Activated CD4-positive, CD25-positive, alpha-beta regulatory T cell treated with anti-CD3 and anti-CD28 coated beads, Interleukin-2, amount 50 U/mL, for 16 hours (primary cell): ENCODE results near the gene CLIC5.
A peak's percentile ranks its signal among the peaks of the same experiment; 100 is the strongest.

Experiments used
- DNase-seq: peaks from one replicate; pipeline ENCODE4 v3.0.0-alpha.2; 2020; ENCODE audit warnings: low read depth, low spot score

The CLIC5 gene

GRCh38 chr6:46035242-46035641, 19.6 kb upstream of the CLIC5 start:
- no peak for DNase-seq

- DNase-seq = no peak
Observed at GRCh38 chr6:46032110-46032998, 16.7 kb upstream of the CLIC5 start.

- DNase-seq = no peak
Observed at GRCh38 chr6:46029602-46030001, 13.9 kb upstream of the CLIC5 start.

DNA sequence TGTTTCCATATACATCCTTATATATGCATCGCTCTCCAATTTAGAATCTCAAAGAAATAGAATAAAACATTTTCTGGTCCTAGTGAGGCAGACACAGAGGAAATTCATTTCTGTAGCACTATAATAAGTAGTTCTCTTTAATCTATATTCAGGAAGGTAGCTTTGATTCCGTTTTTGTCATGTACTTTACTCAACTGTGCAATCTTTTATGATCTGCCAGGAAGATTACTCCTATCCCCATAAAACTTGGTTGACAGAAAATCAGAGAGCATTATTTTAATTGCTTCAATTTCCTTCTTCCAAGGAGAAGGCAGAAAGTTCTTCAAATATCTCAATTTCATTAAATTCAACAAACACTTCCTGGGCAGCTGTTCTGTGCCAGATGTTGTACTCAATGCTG, 10.6 kb upstream of the CLIC5 start:
- DNase-seq = no peak

DNA sequence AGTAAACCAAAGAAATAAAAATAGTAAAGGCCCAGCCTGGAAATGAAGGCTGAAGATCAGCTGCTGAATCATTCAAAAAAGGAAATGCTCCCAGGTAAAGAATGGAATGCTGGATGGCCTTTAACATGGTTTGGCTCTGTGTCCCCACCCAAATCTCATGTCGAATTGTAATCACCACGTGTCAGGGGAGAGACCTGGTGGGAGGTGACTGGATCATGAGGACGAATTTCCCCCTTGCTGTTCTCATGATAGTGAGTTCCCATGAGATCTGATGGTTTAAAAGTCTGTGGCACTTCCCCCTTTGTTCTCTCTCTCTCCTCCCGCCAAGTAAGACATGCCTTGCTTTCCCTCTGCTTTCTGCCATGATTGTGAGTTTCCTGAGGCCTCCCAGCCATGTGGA, 9.9 kb upstream of the CLIC5 start:
- no peak for DNase-seq

DNA sequence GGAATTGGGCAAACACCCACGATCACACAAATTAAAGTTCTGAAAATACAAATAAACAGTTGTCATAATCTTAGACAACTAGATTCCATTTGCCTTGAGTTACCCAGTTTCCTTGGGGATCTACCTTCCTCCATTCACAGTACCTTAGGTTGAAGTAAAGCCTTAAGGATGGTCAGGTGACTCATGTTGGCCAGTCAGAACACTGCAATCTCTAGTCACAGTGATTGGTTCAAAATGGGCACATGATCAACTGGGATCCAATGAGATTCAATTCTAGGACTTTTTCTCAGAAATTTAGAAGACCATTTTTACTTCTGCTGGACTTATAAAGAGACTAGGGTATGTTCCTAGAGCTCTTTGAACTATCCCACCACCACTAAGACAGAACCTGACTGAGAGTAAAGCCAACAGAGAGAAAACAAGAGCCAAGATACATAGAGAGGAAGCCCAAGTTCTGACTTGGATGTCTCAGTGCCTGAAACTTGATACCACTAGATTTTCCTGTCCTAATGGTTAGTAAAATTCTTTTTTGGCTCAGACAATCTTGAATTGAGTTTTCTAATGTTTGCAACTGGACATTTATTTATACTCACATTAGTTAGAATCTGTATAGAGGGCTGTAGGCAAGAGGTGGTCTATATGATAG, 8.6 kb upstream of the CLIC5 start:
- DNase-seq = no peak

GRCh38 chr6:46023216-46023915, 7.7 kb upstream of the CLIC5 start:
- DNase-seq = no peak

DNA sequence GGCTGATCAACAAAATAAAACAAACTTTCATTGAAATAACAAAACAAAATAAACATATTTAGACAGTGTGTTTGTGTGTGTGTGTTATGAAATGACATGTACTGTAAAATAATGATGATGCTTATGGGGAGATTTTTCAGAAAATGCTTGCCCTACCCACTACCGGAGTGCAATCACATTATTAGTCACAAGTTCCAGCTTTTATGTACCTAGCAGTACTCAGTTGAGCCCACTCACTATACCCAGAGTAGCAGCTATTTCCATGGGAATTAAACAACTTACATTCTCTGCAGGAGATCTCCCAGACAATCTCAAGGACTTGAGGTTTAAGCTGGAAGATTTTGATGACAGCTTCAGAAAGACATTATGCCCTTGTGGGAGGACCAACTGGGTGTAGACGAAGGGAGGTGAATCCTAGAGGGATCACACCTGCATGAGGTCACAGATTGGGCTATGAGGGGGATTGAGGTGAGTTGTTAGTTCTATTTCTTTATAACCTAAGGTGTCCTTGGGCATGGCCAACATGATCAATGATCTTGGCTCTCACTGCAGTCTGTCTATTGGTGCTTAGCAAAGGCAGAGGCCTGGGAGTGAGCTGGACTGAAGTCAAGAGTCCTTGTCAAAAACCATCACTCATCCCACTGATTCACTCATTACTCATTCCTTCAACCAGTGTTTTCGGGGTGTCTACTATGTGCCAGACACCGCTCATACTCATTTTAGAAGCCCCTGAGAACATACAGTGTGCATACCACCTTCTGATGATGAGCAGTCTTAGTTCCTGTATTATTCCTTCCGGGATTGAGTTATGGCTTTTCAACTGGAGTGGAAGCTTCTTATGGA, 6.7 kb upstream of the CLIC5 start:
- DNase-seq = no peak

DNA sequence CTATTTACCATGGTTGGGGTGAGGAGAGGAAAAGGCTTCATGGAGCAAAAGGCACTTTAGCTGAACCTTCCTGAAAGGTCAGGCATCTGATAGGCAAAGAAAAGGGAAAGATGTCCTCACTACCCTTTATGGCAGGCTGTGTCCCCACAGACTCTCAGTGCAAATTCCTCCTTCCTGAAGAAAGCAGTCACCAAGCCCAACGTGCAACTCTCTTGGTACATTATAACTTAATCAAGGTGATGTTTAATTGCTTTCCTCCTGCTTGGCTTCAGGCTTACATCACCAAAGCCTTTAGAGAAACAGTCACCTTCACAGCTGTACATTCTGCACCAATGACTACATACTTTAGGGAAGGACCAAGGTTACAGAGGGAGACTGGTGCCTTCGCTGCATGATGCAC, 2.1 kb upstream of the CLIC5 start:
- DNase-seq = no peak

DNA sequence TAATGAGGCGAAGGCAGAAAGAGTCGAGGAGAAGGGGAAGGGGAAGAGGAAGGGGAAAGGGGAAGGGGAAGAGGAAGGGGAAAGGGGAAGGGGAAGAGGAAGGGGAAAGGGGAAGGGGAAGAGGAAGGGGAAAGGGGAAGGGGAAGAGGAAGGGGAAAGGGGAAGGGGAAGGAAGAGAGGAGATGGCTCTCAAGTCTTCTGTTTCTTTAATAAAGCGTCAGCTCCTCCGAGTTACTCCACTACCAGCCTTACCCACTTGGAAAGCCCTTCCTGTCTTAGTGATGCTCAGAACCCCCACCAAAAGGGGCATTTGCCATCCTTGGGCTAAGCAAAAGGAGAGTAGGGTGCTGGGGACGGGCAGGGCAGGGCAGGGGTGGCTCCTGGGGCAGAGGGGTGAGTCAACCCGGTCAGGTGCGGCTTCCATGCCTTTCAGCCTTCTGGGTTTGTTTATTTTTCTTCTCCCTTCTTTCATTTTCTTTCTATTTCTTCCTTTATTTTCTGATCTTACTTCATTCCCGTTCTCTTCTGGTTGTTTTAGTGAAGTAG, 476 bp upstream of the CLIC5 start:
- DNase-seq = no peak

DNA sequence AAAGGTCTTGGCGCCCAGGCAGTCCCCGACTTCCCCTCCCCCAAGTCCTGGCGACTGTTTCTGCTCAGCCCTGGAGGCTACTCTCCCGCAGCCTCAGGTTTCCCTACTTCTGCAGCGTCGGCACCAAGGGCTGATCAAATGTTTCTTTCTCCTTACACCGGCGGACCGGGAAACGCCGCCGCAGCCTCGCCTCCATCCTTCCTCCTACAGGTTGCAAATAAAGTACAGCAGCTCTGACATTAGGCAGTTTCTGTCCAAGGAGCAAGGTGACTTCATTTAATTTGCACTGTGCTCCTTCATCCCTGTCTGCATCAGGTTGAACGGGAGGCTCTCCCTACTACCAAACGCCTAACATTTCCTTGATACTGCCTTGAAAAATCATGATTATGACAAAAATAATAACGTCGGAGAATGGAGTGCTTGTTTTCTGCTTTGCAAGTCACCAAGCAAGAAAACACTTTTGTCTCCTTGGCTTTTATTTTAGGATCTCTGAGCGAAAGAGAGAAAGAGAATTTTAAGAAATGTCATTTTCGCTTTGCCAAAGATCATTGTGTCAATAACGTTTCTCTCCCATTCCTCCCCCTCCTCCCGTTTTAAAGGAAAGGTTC, 1.0 kb downstream of the CLIC5 start:
- no peak for DNase-seq

DNA sequence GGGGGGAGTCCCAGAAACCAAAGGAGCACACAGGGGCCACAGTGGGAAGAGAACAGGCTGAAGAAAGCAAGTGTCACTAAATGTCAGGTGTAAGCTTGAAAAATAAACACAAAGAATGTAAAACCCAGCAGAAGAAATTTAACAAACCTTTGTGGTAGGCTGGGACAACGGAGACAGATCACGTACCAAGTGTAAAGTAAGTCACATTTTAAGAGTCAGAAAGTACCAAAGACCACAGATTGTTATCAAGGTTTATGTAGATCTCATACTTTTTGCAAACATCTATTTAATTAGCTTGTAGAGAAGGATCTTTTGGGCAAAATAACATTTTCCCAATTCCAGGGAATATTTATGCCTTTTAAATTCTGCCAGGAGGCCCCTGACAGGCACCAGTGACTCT, 1.6 kb downstream of the CLIC5 start:
- DNase-seq = no peak

DNA sequence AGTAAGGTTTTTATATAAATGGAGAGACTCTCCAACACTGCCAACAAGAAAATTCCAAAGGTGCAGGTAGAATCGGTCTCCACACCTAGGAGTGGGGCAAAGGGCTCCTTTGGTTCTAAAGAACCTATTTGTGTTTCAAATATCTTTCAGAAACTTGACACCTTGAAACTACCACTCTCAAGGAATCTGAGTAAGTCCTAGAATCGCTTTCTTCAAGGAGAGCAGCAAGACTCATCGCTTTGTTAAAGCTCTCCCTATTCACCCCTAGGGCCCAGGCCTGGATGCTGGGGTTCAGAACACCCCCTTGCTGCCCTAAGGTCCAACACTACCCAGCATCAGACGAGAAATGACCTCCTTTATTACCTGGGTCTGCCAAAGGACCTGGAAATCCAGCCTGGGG, 2.0 kb downstream of the CLIC5 start:
- DNase-seq = no peak

DNA sequence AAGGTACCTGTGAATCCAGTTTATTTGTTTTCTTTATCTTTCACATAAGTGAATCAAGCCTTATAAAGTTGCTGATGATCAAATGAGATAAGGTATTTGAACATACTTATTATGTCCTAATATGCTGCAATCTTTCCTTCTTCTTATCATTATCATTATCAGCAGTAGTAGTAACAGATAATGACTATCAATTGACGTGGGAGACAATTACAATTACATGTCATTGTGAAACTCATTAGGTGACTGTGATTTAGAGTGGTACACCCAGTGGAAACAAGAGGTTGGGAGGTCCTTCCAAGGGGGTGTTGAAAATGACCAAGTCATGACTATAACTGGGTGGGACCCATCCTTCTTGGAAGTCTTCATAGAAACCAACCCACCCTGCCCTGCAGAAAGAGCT, 2.8 kb downstream of the CLIC5 start:
- DNase-seq = no peak

- DNase-seq = peak; percentile 26
Observed at GRCh38 chr6:46011188-46012085, 4.2 kb downstream of the CLIC5 start.

DNA sequence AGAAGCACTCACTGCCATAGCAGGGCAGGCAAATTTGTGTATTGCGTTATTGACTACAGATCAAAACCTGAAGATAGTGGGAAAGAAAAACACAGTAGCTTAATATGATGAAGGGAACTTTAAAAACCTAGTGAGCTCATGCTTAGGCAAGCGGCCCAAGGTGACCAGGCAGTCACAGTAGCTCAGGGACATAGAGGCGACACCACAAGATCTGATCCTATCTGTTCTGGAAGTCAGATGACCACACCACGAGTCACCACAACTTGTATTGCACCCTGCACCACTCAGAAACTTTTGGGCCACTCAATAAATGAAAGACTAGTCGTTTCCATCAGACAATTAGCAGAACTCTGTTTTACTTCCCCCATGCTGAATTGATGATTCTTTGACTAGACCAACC, 4.9 kb downstream of the CLIC5 start:
- DNase-seq = no peak

GRCh38 chr6:46010270-46010669, 5.4 kb downstream of the CLIC5 start:
- DNase-seq = no peak

DNA sequence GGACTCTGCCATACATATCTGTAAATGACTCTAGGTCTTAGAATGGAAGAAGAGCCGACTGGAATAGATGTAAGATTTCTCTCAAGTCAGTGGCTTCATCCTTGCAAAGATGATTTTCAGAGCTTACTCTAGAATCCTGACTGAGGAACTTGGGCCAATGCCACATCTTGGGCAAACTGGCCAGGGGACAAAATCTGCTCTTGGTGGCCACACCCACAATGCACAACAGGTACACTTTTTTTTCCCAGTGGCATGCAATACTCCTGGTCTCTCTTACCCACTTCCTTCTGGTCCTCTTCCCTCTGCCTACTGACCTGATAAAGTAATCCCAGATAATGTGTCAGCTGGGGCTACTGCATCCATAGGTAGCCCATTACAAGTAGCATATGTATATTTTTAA, 13.4 kb downstream of the CLIC5 start:
- no peak for DNase-seq

DNA sequence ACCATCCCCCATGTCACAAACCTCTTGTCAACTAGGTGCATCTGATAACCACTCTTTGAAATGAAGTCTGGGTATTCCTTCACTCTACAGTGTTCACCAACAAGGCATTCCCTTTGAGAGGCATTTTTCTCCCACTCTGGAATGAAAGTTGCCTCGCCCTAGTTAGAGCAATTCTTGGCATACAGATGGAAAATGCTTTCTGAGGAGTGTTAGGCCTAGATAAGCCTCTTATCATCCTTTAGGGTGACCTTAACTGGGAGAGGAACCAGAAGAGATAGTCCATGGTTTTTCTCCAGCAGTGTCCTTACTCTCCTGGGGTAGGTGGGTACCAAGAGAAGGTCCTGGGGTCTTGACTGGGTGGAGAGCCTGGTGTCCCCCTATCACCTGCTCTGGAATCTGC, 14.8 kb downstream of the CLIC5 start:
- no peak for DNase-seq

DNA sequence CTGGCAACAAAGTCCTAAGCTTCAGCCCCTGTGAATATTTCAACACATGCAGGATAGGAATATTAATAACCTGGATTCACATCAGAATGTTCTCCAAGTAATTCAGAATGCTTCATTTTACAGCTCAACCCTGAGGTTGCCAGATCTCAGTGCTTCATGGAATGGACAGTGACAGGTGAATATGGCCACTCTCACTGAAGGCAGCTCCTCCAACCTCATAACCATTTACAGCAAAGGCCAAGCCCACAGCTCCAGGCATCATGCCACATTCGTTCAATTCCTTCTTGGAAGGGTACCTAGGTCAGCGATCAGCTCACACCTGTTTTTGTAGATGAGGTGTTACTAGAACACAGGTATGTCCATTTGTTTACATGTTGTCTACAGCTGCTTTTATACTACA, 17.1 kb downstream of the CLIC5 start:
- DNase-seq = no peak
